Activated CD8-positive, alpha-beta memory T cell treated with anti-CD3 and anti-CD28 coated beads for 4 hours (primary cell): ENCODE measurements around the gene CAPN1.

Source experiments
- DNase-seq, 2 donors: peaks; one replicate each; pipeline ENCODE4 v3.0.0-alpha.2; 2020; ENCODE audit warnings: low read depth in 2 of 2

Gene CAPN1

GRCh38 chr11:65260756-65261590, 79.2 kb downstream of the CAPN1 start:
- no peak for DNase-seq
